ENCODE data around the gene SLC39A13.

- TF ChIP-seq ZNF180 (CRISPR knock-in tag; IDR thresholded peaks at IDR 0.05; ENCODE audit: borderline replicate concordance, low read depth) (no peak), HCFC1 (IDR thresholded peaks at IDR 0.05; ENCODE audit: low read depth, low read length) (no peak), POLR2A (IDR thresholded peaks at IDR 0.05; ENCODE audit: insufficient read depth in 1 of 2, low read depth in 2 of 2, low read length in 2 of 2) (no peak), ZNF513 (CRISPR knock-in tag; conservative IDR thresholded peaks at IDR 0.05) (no peak), CTCF (CRISPR knock-in tag; IDR thresholded peaks at IDR 0.05) (no peak), MBNL3 (CRISPR knock-in tag; conservative IDR thresholded peaks at IDR 0.05) (no peak), EZH2 (conservative IDR thresholded peaks at IDR 0.05; ENCODE audit: low read depth, low read length) (no peak), HOXA7 (CRISPR knock-in tag; IDR thresholded peaks at IDR 0.05) (no peak), MIER2 (CRISPR knock-in tag; IDR thresholded peaks at IDR 0.05) (no peak), ZNF562 (CRISPR knock-in tag; IDR thresholded peaks at IDR 0.05; ENCODE audit: borderline replicate concordance) (no peak), ZSCAN30 (CRISPR knock-in tag; IDR thresholded peaks at IDR 0.05) (no peak)
These were observed 28.3 kb upstream of the SLC39A13 start for GRCh38 chr11:47380078-47380477.
